WTC11 (cell line): ENCODE measurements around the gene PRSS48. TPM values are rescaled to one million over a fixed set of nuclear protein-coding genes. Genes with fewer than 3 reads are reported as not detected.

Experiments
- ATF3 ChIP-seq: sonication (generic); formaldehyde crosslinking; conservative IDR thresholded peaks from 2 replicates; pipeline ENCODE4 v1.8.1; 2022; ENCODE audit warnings: mild to moderate bottlenecking, missing genetic modification reagents
- ATF6 ChIP-seq: sonication (generic); formaldehyde crosslinking; IDR thresholded peaks from 2 replicates; pipeline ENCODE4 v1.8.1; 2023; ENCODE audit warnings: mild to moderate bottlenecking, missing genetic modification reagents
- CBFB ChIP-seq: sonication (generic); formaldehyde crosslinking; IDR thresholded peaks from 2 replicates; pipeline ENCODE4 v1.8.1; 2022; ENCODE audit warnings: mild to moderate bottlenecking, low read depth, missing genetic modification reagents
- E2F4 ChIP-seq: sonication (generic); formaldehyde crosslinking; IDR thresholded peaks from 2 replicates; pipeline ENCODE4 v1.8.1; 2022; ENCODE audit warnings: low read depth, mild to moderate bottlenecking, moderate library complexity, missing genetic modification reagents, borderline replicate concordance
- E2F5 ChIP-seq: sonication (generic); formaldehyde crosslinking; IDR thresholded peaks from 2 replicates; pipeline ENCODE4 v1.8.1; 2022; ENCODE audit warnings: mild to moderate bottlenecking, moderate library complexity, missing genetic modification reagents
- GABPB1 ChIP-seq: sonication (generic); formaldehyde crosslinking; IDR thresholded peaks from 2 replicates; pipeline ENCODE4 v1.8.1; 2023; ENCODE audit warnings: mild to moderate bottlenecking, missing genetic modification reagents
- GRHL2 ChIP-seq: fragments of 250-450 bp; sonication (Bioruptor Pico); IDR thresholded peaks from 2 replicates; pipeline ENCODE4 v1.8.0; 2022; ENCODE audit warnings: mild to moderate bottlenecking, moderate library complexity; ENCODE audit not compliant: insufficient replicate concordance, severe bottlenecking
- JAZF1 ChIP-seq: fragments of 250-450 bp; sonication (Bioruptor Pico); IDR thresholded peaks from 2 replicates; pipeline ENCODE4 v1.9.0; 2021; ENCODE audit warnings: moderate library complexity, mild to moderate bottlenecking, inconsistent platforms
- MLX ChIP-seq: sonication (generic); formaldehyde crosslinking; IDR thresholded peaks from 2 replicates; pipeline ENCODE4 v1.8.1; 2023; ENCODE audit warnings: mild to moderate bottlenecking, missing genetic modification reagents, moderate library complexity
- NFYB ChIP-seq: sonication (generic); formaldehyde crosslinking; conservative IDR thresholded peaks from 2 replicates; pipeline ENCODE4 v1.8.0; 2022; ENCODE audit warnings: low read depth, missing genetic modification reagents
- PRDM15 ChIP-seq: sonication (generic); formaldehyde crosslinking; IDR thresholded peaks from 2 replicates; pipeline ENCODE4 v1.8.0; 2022; ENCODE audit warnings: missing genetic modification reagents
- STAT6 ChIP-seq: sonication (generic); formaldehyde crosslinking; conservative IDR thresholded peaks from 2 replicates; pipeline ENCODE4 v1.8.1; 2023; ENCODE audit warnings: mild to moderate bottlenecking, low read depth, missing genetic modification reagents, moderate library complexity
- TEAD4 ChIP-seq: sonication (generic); formaldehyde crosslinking; IDR thresholded peaks from 2 replicates; pipeline ENCODE4 v1.8.0; 2022; ENCODE audit warnings: mild to moderate bottlenecking, missing genetic modification reagents
- USF1 ChIP-seq: sonication (generic); formaldehyde crosslinking; IDR thresholded peaks from 2 replicates; pipeline ENCODE4 v1.8.0; 2022; ENCODE audit warnings: mild to moderate bottlenecking, missing genetic modification reagents
- ZNF138 ChIP-seq: sonication (generic); formaldehyde crosslinking; conservative IDR thresholded peaks from 2 replicates; pipeline ENCODE4 v1.8.1; 2022; ENCODE audit warnings: mild to moderate bottlenecking, moderate library complexity, missing genetic modification reagents
- ZNF396 ChIP-seq: fragments of 250-450 bp; sonication (Bioruptor Pico); IDR thresholded peaks from 2 replicates; pipeline ENCODE4 v1.8.0; 2021; ENCODE audit warnings: mild to moderate bottlenecking, moderate library complexity, borderline replicate concordance
- total RNA-seq: library from RNA; stranded (reverse); gene quantifications from 3 replicates; pipeline ENCODE4 v1.2.3, GENCODE V29; 2021

The PRSS48 gene
- total RNA-seq, 1 experiment from 2014 or later = not detected

- TF ChIP-seq STAT6 (CRISPR knock-in tag) = no peak
- TF ChIP-seq JAZF1 (CRISPR knock-in tag) = no peak
- no peak for TF ChIP-seq TEAD4 (CRISPR knock-in tag)
- no peak for TF ChIP-seq E2F5 (CRISPR knock-in tag)
- no peak for TF ChIP-seq ATF6
- TF ChIP-seq ZNF138 (CRISPR knock-in tag) = no peak
- TF ChIP-seq GABPB1 (CRISPR knock-in tag) = peak; percentile 82
- no peak for TF ChIP-seq PRDM15 (CRISPR knock-in tag)
- TF ChIP-seq E2F4 (CRISPR knock-in tag) = 0 out of 2 replicates have a peak, but pooled peaks have one; percentile 27
- TF ChIP-seq GRHL2 (CRISPR knock-in tag) = no peak
- no peak for TF ChIP-seq ATF3
- no peak for TF ChIP-seq MLX (CRISPR knock-in tag)
- no peak for TF ChIP-seq NFYB (CRISPR knock-in tag)
- TF ChIP-seq CBFB = no peak
- no peak for TF ChIP-seq ZNF396 (CRISPR knock-in tag)
- peak; percentile 54; the same call in 1 of the 2 replicates for TF ChIP-seq USF1
These were observed 47.8 kb downstream of the PRSS48 start (continued) for GRCh38 chr4:151324752-151325110.
